22Rv1 (cell line): Measurements from ENCODE around the gene ATRN.

ENCODE experiments used
- H3K27ac ChIP-seq: fragments of 450-650 bp; 2 replicates; pipeline ENCODE4 v1.5.1; 2017
- CTCF ChIP-seq: fragments of 450-650 bp; IDR thresholded peaks from 2 replicates; pipeline ENCODE4 v1.5.1; 2017; ENCODE audit warnings: mild to moderate bottlenecking
- ZFX ChIP-seq: fragments of 450-650 bp; IDR thresholded peaks from 2 replicates; pipeline ENCODE4 v1.6.1; 2017; ENCODE audit warnings: antibody characterized with exemption, borderline replicate concordance

Gene ATRN

DNA sequence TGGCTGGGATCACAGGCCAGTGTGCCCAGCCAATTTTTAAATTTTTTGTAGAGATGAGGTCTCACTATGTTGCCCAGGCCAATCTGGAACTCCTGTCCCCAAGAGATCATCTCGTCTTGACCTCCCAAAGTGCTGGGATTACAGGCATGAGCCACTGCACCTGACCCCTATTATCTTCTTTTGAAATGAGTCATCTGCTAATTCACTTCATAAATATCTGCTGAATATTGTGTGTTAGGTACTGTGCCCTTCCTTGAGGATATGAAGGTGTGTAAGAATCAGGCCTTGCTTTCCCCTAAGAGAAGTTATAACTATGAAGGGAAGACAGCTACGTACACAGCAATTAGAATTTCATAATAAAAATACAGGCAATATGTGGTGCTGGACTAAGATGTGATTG lies 8.2 kb downstream of the ATRN start:
- TF ChIP-seq CTCF (no peak), ZFX (no peak)
- no peak overlapping the region for H3K27ac ChIP-seq

GRCh38 chr20:3479759-3480615 lies 9.2 kb downstream of the ATRN start:
- TF ChIP-seq ZFX = no peak
- no peak for TF ChIP-seq CTCF

GRCh38 chr20:3483309-3483708 lies 12.5 kb downstream of the ATRN start:
- H3K27ac ChIP-seq = no peak overlapping the region
- TF ChIP-seq ZFX (no peak), CTCF (no peak)

More at GRCh38 chr20:3479759-3480615, 9.2 kb downstream of the ATRN start:
- H3K27ac ChIP-seq = no peak overlapping the region

DNA sequence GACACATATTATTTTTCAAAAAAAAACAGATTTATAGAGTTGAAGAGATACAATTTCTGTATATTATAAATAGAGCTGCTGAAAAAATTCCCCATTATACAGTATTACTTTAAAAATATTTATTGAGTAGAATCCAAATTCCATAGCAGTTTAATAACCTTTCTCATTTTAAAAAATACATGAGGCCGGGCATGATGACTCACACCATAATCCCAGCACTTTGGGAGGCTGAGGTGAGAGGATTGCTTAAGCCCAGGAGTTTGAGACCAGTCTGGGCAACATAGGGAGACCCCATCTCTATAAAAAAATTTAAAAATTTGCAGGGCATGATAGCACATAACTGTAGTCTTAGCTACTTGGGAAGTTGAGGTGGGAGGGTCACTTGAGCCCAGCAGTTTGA lies 13.0 kb downstream of the ATRN start:
- no peak overlapping the region for H3K27ac ChIP-seq

DNA sequence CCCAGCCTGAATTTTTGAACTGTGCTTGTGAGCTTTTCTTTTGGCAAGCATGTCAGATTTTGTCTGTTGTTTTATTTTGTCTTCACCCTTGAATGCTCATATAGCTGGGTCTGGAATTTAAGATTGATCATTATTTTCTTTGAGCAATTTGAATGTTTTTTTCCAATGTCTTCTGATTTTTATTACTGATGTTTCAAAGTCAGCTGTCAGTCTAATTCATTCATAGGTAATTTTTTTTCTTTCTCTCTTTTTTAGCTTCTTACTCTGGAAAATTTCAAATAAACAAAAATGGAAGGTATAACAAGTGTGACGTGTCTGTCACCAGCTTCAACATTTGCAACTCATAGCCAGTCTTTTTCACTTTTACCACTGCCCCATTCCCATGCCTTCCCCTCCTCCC lies 15.1 kb downstream of the ATRN start:
- no peak overlapping the region for H3K27ac ChIP-seq
- no peak for TF ChIP-seq CTCF
- no peak for TF ChIP-seq ZFX

More for the DNA sequence above, 13.0 kb downstream of the ATRN start:
- no peak for TF ChIP-seq CTCF
- TF ChIP-seq ZFX = no peak

DNA sequence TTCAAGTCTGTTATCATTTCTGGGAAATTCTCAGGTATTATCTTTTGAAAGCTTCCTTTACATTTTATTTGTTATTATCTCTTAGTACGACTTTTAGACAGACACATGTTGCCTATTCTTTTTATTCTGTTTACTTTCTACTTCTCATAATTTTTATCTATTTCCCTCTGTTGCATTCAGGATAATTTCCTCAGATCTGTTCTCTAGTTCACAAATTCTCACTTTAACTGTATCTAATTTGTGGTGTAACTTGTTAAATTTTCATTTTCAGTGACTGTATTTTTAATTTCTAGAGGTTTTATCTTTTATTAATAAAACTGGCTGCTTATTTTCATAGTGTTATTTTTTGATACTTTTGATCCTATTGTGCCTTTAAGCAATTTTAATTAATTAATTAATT lies 16.0 kb downstream of the ATRN start:
- no peak overlapping the region for H3K27ac ChIP-seq
- TF ChIP-seq ZFX = no peak
- TF ChIP-seq CTCF = no peak

GRCh38 chr20:3492669-3493068 lies 21.9 kb downstream of the ATRN start:
- H3K27ac ChIP-seq = no peak overlapping the region
- TF ChIP-seq ZFX (no peak), CTCF (no peak)
